Activated CD8-positive, alpha-beta memory T cell treated with anti-CD3 and anti-CD28 coated beads for 24 hours (primary cell): ENCODE measurements around the gene TOR2A.
A peak's percentile ranks its signal among the peaks of the same experiment; 100 is the strongest.
"Not testable (repeated sequence)": the region's sequence is repeated elsewhere in the genome, so short reads cannot be mapped to it uniquely, and the experiment has no call there.

Source experiments
- DNase-seq: peaks from one replicate; pipeline ENCODE4 v3.0.0-alpha.2; 2020

TOR2A gene

GRCh38 chr9:127734747-127735529 lies at the start of gene TOR2A:
TSS of gene TOR2A (minus strand) at chr9:127735294. CDS start at chr9:127735270, 24 bp downstream.
- DNase-seq, result peak; percentile 99

GRCh38 chr9:127783111-127784008 lies 48.3 kb upstream of the TOR2A start:
- peak; percentile 87 for DNase-seq

GRCh38 chr9:127781806-127782205 lies 46.7 kb upstream of the TOR2A start:
- no peak for DNase-seq

GRCh38 chr9:127780909-127781308 lies 45.8 kb upstream of the TOR2A start:
- not testable (repeated sequence) for DNase-seq

- DNase-seq, result peak; percentile 68
Observed at GRCh38 chr9:127780126-127780885, 45.2 kb upstream of the TOR2A start.

GRCh38 chr9:127779136-127779981 lies 44.3 kb upstream of the TOR2A start:
- DNase-seq, result no peak

- DNase-seq, result peak; percentile 84
Observed at GRCh38 chr9:127778280-127779135, 43.4 kb upstream of the TOR2A start, which contains the start of gene SH2D3C. TSS of gene SH2D3C (minus strand) at chr9:127778666. CDS start at chr9:127778627, 39 bp downstream.

- DNase-seq, result peak; percentile 71
Observed at GRCh38 chr9:127777368-127777980, 42.4 kb upstream of the TOR2A start.

GRCh38 chr9:127776924-127777289 lies 41.8 kb upstream of the TOR2A start:
- DNase-seq, result peak; percentile 78

GRCh38 chr9:127776195-127776923 lies 41.3 kb upstream of the TOR2A start:
- DNase-seq, result peak; percentile 85

GRCh38 chr9:127773981-127774380 lies 38.9 kb upstream of the TOR2A start:
- DNase-seq, result no peak

GRCh38 chr9:127773272-127773671 lies 38.2 kb upstream of the TOR2A start:
- no peak for DNase-seq

GRCh38 chr9:127772603-127773002 lies 37.5 kb upstream of the TOR2A start:
- no peak for DNase-seq

GRCh38 chr9:127771570-127772189 lies 36.6 kb upstream of the TOR2A start:
- DNase-seq, result no peak

- DNase-seq, result peak; percentile 99
Observed at GRCh38 chr9:127770905-127771569, 35.9 kb upstream of the TOR2A start.

GRCh38 chr9:127770583-127770904 lies 35.5 kb upstream of the TOR2A start:
- no peak for DNase-seq

GRCh38 chr9:127769929-127770582 lies 35.0 kb upstream of the TOR2A start:
- peak; percentile 64 for DNase-seq

- no peak for DNase-seq
Observed at GRCh38 chr9:127769101-127769500, 34.0 kb upstream of the TOR2A start.
